Stimulated activated CD8-positive, alpha-beta memory T cell treated with anti-CD3 and anti-CD28 coated beads, Interleukin-15, amount 100 ng/mL, for 4 hours (primary cell): ENCODE measurements around the gene FEN1.

Source experiments
- DNase-seq, 2 donors: peaks; one replicate each; pipeline ENCODE4 v3.0.0-alpha.2; 2020; ENCODE audit warnings: low read depth in 2 of 2

Gene FEN1

DNA sequence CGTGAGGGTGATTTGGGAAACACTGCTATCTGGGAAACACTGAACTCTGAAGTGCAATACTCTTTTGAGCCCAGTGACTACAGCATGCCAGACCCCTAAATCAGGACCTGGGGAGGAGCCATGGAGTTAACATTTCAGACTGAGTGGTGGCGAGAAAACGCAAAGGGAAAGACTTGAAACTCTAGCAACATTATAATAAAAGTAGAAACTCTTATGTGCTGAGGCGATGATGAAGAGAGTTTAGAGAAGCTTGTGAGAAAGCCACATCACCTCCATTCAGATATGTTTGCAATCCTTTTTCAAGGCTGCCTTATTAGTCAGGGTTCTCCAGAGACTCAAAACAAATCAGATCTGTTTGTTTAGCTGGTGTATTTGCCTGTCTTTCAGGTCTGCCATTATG lies 1.9 kb downstream of the FEN1 start:
- DNase-seq = no peak

DNA sequence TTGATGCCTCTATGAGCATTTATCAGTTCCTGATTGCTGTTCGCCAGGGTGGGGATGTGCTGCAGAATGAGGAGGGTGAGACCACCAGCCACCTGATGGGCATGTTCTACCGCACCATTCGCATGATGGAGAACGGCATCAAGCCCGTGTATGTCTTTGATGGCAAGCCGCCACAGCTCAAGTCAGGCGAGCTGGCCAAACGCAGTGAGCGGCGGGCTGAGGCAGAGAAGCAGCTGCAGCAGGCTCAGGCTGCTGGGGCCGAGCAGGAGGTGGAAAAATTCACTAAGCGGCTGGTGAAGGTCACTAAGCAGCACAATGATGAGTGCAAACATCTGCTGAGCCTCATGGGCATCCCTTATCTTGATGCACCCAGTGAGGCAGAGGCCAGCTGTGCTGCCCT lies 2.7 kb downstream of the FEN1 start:
- DNase-seq = no peak

DNA sequence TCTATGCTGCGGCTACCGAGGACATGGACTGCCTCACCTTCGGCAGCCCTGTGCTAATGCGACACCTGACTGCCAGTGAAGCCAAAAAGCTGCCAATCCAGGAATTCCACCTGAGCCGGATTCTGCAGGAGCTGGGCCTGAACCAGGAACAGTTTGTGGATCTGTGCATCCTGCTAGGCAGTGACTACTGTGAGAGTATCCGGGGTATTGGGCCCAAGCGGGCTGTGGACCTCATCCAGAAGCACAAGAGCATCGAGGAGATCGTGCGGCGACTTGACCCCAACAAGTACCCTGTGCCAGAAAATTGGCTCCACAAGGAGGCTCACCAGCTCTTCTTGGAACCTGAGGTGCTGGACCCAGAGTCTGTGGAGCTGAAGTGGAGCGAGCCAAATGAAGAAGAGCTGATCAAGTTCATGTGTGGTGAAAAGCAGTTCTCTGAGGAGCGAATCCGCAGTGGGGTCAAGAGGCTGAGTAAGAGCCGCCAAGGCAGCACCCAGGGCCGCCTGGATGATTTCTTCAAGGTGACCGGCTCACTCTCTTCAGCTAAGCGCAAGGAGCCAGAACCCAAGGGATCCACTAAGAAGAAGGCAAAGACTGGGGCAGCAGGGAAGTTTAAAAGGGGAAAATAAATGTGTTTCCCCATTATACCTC lies 3.3 kb downstream of the FEN1 start:
- DNase-seq = no peak

GRCh38 chr11:61797263-61797944 lies 4.7 kb downstream of the FEN1 start:
- DNase-seq = peak in 1 of 2 donors; percentile 46

GRCh38 chr11:61799665-61800284 lies 7.1 kb downstream of the FEN1 start:
- DNase-seq = no peak

DNA sequence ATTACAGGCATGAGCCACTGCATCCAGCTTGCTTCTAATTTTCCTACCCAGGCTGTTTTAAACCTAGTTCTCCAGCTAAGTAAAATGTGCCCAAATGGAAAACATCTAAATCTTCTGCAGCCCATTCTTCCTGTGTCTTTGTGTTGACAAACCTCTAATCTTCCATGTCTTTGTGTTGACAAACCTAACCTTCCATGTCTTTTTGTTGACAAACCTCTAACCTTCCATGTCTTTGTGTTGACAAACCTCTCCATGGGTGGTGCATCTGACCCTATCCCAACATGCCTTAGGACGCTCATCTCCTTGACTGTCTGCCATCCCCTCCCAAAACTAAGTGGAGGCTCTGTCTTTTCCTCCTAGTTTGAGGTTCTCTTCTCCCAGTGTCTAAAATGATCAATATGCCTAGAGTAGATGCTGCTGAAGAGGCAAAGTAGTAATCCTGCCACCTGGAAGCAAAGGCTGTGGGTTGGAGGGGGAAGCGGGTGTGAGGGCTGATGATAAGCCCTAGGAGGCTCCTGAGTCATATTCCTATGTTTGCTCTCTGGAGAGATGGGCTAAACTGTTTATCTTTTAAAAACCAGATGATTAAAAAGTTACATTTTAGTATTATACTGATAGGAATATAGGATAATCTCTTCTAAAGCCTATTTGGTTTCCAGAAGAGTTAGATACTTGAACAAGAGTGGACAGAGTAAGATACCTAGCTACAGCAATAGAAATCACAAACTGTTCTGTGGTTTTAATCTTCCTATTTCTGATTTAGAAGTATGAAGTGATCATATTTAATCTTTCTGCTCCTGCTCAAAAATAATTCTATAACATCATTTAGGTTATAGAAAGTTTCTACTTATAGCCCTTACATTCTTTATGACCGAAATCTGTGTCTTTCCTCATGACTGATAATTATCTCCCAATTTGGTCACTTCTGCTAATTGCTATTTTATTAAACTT lies 7.9 kb downstream of the FEN1 start:
- DNase-seq = no peak

DNA sequence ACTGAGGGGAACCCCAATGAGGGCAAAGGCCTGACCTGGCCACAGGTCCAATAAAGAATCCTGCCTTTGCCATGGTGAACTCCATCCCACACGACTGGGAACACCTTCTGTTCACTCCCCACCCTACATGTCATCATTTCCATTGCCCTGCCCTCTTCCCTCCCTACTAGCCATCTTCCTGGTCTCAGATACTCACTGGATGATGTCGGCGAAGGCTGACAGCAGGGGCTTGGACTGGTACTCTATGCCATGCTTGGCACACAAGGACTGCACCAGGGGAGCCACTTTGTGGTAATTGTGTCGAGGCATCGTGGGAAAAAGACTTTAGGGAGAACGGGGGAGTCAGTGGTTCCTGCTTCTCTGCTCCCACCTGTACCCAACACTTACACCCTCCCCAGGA lies 9.9 kb downstream of the FEN1 start:
- DNase-seq = no peak

DNA sequence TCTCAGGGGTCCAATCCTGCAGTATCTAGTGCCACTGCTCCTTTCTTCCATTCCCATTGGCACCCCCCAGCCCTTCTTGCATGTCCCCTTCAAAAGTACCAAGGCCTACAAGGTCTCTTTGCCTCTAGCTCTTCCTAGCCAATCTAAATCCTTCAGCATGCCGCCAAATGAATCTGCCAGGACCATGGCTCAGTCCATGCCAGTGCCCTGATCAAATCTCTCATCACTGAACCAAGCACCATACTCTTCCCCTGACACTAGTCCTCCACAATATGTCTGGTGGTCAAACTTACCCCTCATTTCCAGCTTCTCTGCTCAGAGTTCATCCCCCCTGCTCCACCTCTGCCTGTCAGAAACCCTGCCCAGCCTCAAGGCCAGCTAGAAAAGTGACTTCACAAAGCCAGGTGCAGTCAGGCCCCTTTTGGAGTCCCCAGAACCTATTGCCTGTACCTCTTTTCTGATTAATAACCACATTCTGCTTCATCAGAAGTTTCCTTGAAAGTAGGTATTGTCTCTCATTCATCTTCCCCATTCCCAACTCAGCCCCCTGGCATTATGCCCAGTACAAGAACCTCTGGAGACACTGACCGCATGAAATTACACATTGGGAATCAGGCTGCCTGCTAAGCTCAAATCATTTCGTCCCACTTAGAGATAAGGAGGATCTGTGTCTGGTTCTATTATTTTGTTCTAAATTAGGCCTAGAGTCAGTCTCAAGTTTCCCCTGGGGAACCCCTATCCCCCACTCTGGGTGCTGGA lies 11.4 kb downstream of the FEN1 start:
- DNase-seq = no peak

DNA sequence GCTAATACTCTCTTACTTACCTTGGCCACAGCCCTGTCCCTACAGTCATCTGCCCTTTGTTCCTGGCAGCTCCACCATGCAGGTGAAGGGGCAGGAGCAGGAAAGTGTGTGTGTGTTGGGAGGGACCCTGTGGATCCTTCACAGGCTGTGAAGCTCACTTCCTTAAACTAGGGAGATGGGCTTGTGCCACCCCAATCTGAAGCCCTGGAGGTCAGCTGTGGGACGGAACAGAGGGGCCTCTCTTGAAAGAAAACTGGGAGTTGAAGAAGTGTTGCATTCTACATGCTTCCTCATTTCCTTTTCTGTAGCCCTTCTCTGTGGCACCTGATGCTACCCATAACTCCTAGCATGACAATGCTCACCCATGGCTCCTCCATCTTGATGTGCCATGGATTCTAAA lies 12.4 kb downstream of the FEN1 start:
- DNase-seq = no peak

GRCh38 chr11:61806785-61807184 lies 14.1 kb downstream of the FEN1 start:
- no peak for DNase-seq

GRCh38 chr11:61810671-61811175 lies 18.0 kb downstream of the FEN1 start:
- DNase-seq = no peak

DNA sequence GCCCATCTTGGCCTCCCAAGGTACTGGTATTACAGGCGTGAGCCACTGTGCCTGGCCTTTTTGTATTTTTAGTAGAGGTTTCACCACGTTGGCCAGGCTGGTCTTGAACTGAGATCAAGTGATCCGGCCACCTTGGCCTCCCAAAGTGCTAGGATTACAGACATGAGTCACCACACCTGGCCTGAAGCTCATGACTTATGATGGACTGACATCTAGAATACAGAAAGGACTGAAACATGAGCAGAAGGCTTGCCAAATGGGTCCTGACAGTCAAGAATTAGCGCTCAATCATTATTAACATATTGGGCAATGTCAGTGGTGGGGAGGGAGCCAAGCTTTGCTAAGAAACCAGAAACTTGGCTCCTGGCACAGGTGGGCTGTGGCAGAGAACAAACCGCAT lies 19.1 kb downstream of the FEN1 start:
- no peak for DNase-seq

DNA sequence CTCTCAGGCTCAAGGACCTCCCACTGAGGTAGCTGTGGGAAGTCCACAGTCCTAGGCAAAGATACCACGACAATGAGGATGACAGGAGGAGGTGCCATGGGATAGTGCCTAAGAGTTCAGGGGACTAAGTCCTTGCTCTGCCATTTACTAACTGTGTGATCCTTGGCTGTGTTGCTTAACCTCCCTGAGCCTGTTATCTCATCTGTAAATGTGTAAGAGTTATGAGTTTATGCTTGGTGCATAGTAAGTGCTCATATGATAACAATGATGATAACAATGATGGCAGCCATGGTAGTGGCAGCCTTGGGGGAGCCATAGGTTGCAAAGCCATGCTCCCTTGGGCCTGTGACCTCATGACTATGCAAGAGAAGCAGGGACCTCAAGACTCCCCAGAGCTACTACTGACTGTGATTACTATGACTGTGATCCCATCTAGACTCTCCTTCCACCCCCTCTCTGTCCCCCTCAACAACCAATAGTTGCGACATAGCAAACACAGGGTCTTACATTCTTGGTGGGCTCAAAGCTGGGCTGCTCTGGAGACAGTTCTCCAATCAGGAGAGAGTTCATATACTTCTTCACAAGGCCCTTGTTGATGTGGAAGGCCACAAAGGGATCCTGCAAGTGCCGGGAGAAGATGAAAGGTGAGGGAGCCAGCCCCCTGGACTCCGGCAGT lies 20.2 kb downstream of the FEN1 start:
- no peak for DNase-seq

- no peak for DNase-seq
Measured at GRCh38 chr11:61814247-61814957, 21.7 kb downstream of the FEN1 start.

DNA sequence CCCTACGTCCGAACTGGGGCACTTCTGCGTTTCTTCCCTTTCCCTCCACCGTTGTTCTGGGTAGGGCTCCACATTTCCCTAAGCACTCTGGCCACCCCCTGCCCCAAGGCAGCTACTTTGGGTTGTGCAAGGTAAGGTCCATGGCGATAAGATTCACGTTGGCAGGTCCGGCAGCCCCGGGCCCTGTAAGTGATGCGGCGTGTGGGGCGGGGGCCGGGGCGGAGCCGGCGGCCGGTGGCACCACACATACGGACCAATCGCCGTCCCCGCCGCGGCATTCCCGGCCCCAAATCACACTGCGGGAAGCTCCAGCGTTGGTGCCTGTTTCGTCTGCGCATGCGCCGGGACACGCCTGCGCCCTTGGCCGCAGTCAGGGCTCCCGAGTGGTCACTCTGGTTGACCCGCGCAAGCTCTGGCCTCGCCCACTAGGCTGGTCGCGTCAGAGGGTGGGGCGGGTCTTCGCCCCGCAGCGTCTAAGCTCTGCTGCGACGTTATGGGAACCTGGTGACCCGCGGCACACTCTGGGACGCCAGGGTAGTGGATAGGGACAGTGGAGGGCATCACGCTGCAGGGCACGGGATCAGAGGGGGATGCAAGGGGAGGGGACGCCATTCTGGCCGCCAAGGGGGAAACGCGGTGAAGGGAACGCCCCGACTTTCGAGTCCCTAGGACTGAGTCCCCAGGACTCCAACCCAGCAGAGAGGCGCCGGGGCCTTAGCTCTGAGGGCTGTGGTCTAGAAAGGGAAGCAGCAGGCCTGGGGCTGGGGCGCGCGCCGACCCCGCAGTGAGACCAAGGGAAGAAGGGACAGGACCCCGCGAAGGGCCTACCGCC lies 22.5 kb downstream of the FEN1 start:
- no peak for DNase-seq

- peak; percentile 27 to 42 for DNase-seq
Measured at GRCh38 chr11:61815790-61816735, 23.4 kb downstream of the FEN1 start.

DNA sequence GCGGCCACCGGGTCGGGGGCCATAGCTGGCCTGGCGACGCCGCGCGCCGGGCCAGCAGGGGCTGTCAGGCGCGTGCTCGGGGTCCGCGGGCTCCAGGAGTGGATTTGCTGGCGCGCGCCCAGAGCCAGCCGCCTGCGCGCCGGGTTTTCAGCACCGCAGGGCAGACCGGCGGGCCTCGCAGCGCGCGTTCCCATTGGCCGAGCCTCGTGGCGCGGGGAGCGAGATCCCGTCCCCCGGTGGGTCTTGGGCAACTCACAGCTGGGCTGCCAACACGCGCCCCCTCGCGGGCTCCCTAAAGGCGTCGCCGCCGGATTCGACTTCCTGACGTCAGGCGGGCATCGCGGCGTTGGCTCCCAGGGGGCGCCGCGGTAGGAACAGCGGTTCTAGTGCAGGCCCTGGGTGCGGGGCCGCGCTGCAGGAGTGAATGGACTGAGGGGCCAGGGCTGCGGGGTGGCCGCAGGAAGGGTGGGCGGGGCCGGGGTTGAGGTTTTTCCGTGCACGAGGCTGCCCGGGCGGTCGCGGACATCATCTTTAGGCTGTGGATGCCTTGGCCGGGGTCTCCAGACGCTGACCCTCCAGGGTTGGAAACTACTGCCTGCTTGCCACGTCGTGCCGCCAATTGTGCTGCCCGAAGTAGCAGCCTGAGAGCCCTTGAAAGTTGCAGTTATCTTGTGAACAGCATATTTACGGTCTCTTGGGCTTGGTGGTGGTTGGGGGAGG lies 24.2 kb downstream of the FEN1 start, which contains the start of gene FADS1:
TSS of gene FADS1 (minus strand) at position 268 of the 720 bp plus-strand sequence. CDS start at position 194, 74 bp downstream.
- peak; percentile 50 to 52 for DNase-seq
